ENCODE results near the gene UQCC2.

- TF ChIP-seq, protein P1, sequence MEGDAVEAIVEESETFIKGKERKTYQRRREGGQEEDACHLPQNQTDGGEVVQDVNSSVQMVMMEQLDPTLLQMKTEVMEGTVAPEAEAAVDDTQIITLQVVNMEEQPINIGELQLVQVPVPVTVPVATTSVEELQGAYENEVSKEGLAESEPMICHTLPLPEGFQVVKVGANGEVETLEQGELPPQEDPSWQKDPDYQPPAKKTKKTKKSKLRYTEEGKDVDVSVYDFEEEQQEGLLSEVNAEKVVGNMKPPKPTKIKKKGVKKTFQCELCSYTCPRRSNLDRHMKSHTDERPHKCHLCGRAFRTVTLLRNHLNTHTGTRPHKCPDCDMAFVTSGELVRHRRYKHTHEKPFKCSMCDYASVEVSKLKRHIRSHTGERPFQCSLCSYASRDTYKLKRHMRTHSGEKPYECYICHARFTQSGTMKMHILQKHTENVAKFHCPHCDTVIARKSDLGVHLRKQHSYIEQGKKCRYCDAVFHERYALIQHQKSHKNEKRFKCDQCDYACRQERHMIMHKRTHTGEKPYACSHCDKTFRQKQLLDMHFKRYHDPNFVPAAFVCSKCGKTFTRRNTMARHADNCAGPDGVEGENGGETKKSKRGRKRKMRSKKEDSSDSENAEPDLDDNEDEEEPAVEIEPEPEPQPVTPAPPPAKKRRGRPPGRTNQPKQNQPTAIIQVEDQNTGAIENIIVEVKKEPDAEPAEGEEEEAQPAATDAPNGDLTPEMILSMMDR (IDR thresholded peaks at IDR 0.05; ENCODE audit: insufficient read depth, low read length): no peak
- no peak for TF ChIP-seq SPI1 (IDR thresholded peaks at IDR 0.05; ENCODE audit: borderline replicate concordance, low read depth)
- no peak for TF ChIP-seq REST (IDR thresholded peaks at IDR 0.05; ENCODE audit: insufficient replicate concordance, low read depth)
- no peak for TF ChIP-seq POLR2AphosphoS5 (IDR thresholded peaks at IDR 0.05; ENCODE audit: low read depth)
- TF ChIP-seq GABPA (IDR thresholded peaks at IDR 0.05; ENCODE audit: low read depth): no peak
These were observed 52.4 kb downstream of the UQCC2 start for GRCh38 chr6:33658982-33659689.

All from HL-60 (cell line).